Peyer's patch (tissue), 4 donors: ENCODE data around the gene CCDC124.

Experiments used
- POLR2A ChIP-seq, 2 donors: fragments of 450-650 bp; IDR thresholded peaks; one replicate each; pipeline ENCODE4 v1.5.1; 2017; ENCODE audit warnings: antibody characterized with exemption in 2 of 2, mild to moderate bottlenecking in 2 of 2, moderate library complexity in 2 of 2
- TF ChIP-seq, protein P1 (sequence below), 6 experiments: fragments of 450-650 bp in 4 of 6; fragments of 200-600 bp in 2 of 6; sonication (generic) in 1 of 6; IDR thresholded peaks; one replicate each; pipeline ENCODE4 v1.5.1; 2017 to 2019; ENCODE audit warnings: antibody characterized with exemption in 6 of 6, mild to moderate bottlenecking in 3 of 6, moderate library complexity in 1 of 6

DNA sequence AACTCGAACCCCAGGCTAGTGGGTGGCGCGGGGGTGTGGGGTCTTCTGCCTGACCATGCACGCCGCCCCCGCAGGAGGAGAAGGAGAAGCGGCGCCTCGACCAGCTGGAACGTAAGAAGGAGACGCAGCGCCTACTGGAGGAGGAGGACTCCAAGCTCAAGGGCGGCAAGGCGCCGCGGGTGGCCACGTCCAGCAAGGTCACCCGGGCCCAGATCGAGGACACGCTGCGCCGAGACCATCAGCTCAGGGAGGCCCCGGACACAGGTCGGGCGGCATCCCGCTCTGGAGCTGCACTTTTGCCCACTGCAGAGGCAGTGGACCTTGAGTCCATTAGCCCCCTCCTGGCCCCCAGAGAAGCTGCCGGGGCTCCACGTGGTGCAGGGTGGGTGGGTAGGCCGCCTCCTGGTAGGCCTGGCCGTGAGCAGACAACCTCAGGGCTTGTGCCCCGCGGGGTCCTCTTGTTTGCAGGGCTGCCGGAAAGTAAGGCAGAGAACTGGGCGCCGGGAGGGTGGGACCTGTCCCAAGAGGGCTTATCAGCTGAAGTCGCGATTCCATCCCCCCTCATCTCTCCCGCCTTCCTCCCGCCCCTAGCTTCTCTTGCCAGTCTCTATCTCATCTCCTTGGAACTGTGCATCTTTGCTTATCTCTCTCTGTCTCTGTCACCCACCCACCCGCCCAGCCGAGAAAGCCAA is 9.9 kb downstream of the CCDC124 start:
- TF ChIP-seq, protein P1, sequence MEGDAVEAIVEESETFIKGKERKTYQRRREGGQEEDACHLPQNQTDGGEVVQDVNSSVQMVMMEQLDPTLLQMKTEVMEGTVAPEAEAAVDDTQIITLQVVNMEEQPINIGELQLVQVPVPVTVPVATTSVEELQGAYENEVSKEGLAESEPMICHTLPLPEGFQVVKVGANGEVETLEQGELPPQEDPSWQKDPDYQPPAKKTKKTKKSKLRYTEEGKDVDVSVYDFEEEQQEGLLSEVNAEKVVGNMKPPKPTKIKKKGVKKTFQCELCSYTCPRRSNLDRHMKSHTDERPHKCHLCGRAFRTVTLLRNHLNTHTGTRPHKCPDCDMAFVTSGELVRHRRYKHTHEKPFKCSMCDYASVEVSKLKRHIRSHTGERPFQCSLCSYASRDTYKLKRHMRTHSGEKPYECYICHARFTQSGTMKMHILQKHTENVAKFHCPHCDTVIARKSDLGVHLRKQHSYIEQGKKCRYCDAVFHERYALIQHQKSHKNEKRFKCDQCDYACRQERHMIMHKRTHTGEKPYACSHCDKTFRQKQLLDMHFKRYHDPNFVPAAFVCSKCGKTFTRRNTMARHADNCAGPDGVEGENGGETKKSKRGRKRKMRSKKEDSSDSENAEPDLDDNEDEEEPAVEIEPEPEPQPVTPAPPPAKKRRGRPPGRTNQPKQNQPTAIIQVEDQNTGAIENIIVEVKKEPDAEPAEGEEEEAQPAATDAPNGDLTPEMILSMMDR (IDR thresholded peaks at IDR 0.05), result no peak
- no peak for TF ChIP-seq POLR2A (IDR thresholded peaks at IDR 0.05)
